NB4 (cell line): ENCODE measurements around the gene TUBA4B.
A peak's percentile ranks its signal among the peaks of the same experiment; 100 is the strongest.
"Not testable (repeated sequence)": the region's sequence is repeated elsewhere in the genome, so short reads cannot be mapped to it uniquely, and the experiment has no call there.

Experiments
- DNase-seq: peaks from one replicate; pipeline ENCODE4 v3.0.0; 2010; ENCODE audit warnings: low read depth
- H3K4me3 ChIP-seq: one replicate; pipeline ENCODE4 v1.5.1; 2011; ENCODE audit warnings: mild to moderate bottlenecking, low read depth, low read length, moderate library complexity
- MYC ChIP-seq: IDR thresholded peaks from 2 replicates; pipeline ENCODE4 v1.6.1; 2011; ENCODE audit warnings: low read depth, low read length
- POLR2A ChIP-seq: IDR thresholded peaks from 2 replicates; pipeline ENCODE4 v1.6.1; 2011; ENCODE audit warnings: mild to moderate bottlenecking; ENCODE audit not compliant: insufficient read length; ENCODE audit errors: extremely low read depth
- TF ChIP-seq, protein P1 (sequence below): IDR thresholded peaks from one replicate; pipeline ENCODE4 v1.5.1; 2012; ENCODE audit warnings: low read depth, low read length
- TF ChIP-seq, protein P2 (sequence below): IDR thresholded peaks from 2 replicates; pipeline ENCODE4 v1.6.1; 2011; ENCODE audit warnings: low read depth, low read length

TUBA4B gene

DNA sequence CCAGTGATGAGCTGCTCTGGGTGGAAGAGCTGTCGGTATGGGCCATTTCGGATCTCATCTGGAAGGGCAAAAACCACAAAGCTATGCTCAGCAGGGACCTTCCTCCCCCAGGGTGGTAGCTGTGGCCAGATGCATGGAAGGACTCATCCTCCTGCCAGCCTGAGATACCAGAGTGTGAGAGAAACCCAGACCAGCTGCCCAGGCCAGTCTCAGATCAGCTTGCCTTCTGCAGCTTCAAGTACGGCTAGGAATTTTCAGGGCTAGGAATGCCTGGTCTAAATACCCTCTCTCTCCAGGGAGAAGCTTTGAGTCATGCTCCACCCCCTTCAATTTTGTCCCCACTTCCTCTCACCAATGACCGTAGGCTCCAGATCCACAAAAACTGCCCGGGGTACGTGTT lies 1.4 kb upstream of the TUBA4B start:
- TF ChIP-seq POLR2A (no peak), MYC (no peak)
- TF ChIP-seq, protein P1, sequence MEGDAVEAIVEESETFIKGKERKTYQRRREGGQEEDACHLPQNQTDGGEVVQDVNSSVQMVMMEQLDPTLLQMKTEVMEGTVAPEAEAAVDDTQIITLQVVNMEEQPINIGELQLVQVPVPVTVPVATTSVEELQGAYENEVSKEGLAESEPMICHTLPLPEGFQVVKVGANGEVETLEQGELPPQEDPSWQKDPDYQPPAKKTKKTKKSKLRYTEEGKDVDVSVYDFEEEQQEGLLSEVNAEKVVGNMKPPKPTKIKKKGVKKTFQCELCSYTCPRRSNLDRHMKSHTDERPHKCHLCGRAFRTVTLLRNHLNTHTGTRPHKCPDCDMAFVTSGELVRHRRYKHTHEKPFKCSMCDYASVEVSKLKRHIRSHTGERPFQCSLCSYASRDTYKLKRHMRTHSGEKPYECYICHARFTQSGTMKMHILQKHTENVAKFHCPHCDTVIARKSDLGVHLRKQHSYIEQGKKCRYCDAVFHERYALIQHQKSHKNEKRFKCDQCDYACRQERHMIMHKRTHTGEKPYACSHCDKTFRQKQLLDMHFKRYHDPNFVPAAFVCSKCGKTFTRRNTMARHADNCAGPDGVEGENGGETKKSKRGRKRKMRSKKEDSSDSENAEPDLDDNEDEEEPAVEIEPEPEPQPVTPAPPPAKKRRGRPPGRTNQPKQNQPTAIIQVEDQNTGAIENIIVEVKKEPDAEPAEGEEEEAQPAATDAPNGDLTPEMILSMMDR, result no peak
- TF ChIP-seq, protein P2, sequence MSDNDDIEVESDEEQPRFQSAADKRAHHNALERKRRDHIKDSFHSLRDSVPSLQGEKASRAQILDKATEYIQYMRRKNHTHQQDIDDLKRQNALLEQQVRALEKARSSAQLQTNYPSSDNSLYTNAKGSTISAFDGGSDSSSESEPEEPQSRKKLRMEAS, result no peak
- DNase-seq, result peak; percentile 84
- H3K4me3 ChIP-seq, result peak overlapping the region; percentile 66

DNA sequence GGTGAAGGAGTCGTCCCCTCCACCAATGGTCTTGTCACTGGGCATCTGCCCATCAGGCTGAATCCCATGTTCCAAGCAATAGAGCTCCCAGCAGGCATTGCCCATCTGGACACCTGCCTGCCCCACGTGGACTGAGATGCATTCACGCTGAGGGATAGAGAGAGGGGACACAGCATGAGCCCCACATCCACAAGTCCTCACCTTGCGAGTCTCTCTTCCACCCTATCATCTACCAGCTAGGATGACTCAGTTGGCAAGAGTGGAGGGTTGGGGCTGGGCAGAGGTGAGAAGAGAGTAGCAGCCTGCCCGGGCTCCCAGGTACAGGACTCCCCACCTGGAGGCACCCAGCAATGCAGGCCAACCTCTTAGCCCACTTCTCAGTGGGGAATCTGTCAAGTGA lies 959 bp upstream of the TUBA4B start:
- H3K4me3 ChIP-seq, result peak overlapping the region; percentile 66
- DNase-seq, result no peak
- TF ChIP-seq MYC (no peak), POLR2A (no peak)
- TF ChIP-seq, protein P1, result no peak
- TF ChIP-seq, protein P2, result no peak

DNA sequence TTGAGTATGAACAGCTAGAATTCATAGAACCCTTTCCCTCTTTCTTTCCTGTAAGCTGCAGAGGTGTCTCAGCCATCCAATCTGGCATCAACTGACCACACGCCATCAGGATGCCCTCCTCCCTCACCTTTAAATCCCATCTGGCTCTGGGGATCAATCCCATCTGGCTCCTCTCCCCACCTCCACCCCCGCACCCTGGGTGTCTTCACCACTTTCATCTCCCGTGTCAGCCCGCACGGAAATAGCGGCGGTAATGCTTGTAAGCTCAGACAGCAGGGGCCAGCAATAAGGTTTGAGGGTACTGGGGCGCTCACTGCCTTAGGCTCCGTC lies 508 bp upstream of the TUBA4B start:
- no peak for TF ChIP-seq POLR2A
- TF ChIP-seq, protein P2, result no peak
- TF ChIP-seq MYC, result no peak
- TF ChIP-seq, protein P1, result no peak
- H3K4me3 ChIP-seq, result peak overlapping the region; percentile 66
- no peak for DNase-seq

DNA sequence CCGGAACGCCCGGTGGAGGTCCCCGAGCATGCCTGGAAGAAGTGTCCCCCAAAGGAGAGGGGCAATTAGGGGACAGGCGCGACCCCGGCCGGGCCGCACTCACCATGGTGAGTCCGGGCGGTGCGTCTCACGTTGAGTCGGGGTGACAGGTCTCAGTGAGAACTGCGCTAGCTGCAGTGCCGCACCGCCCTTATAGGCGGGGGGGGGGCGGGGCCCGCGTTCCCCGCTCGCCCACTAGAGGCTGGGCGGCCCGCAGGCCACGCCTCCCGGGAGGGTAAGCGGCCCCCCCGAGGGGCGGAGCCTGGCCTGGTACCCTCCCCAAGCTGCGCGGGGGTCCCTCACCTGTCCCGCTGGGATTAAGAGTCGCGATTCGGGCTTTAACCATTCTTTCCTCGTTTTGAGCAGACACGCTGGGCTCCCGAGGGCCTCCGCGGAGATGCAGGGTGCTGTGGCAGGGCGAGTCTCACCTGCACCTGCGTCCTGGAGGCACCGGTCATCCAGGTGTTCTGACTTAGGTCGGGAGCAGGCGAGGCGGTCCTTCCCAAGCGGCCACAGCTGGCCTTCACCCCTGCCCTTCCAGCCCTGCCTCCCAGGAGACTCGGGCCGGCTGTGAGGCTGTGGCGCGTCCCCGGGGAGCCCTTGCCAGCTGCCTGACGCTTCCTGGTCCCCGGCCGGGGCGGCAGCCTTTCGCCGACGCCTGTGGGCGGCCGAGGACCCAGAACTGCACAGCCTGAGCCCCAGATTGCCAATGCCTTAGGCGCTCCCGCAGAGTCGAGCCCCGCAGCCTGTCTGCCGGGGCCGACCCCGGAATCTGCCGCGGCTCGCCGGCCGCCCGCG lies 928 bp downstream of the TUBA4B start, which contains the start of gene TUBA4A:
Gene TUBA4A, minus strand, starts transcription at position 166 of the 837 bp plus-strand sequence. Its CDS starts 60 bp downstream, at position 106.
- peak within 1 kb of the TSS; percentile 66 for H3K4me3 ChIP-seq
- TF ChIP-seq POLR2A (peak; percentile 96), MYC (no peak)
- TF ChIP-seq, protein P1, result no peak
- TF ChIP-seq, protein P2, result peak; percentile 36; the same call in 1 of the 2 replicates
- peak; percentile 89 for DNase-seq

DNA sequence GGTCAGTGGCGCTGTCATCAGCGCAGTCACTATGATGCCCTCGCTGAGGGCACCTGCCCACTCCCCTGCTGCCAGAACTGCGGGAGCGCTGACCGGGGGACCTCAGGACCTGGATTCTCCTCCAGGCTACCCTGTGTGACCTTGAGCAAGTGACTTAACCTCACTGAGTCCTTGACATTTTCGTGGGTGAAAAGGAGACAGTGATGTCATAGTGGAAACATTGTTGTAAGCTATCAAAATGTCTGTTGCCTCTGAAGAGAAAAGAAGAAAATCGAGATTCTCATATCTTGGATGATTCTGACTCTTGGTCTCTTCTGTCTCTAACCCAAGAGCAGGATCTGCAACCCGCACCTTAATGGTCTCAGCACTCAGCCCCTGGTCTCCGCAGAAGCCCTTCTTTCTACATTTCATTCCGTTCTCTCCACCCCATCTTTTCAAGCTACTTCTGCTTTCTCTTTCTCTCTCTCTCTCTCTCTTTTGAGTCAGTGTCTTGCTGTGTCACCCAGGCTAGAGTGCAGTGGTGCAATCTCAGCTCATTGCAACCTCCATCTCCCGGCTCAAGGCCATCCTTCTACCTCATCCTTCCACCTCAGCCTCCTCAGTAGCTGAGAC lies 1.7 kb downstream of the TUBA4B start:
- peak; percentile 79 for DNase-seq
- TF ChIP-seq, protein P2, result no peak
- TF ChIP-seq POLR2A (no peak), MYC (no peak)
- TF ChIP-seq, protein P1, result no peak
- peak overlapping the region; percentile 41 for H3K4me3 ChIP-seq

DNA sequence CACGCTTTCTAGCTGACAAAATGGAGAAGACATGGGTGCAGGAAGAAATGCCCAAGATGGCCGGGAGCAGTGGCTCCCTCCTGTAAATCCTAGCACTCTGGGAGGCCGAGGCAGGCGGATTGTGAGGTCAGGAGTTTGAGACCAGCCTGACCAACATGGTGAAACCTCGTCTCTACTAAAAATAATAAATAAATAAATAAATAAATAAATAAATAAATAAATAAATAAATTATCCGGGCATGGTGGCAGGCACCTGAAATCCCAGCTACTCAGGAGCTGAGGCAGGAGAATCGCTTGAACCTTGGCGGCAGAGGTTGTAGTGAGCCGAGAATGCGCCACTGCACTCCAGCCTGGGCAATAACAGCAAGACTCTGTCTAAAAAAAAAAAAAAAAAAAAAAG lies 5.9 kb downstream of the TUBA4B start:
- not testable (repeated sequence) for DNase-seq, H3K4me3 ChIP-seq
